Measurements from ENCODE around the gene DDX39B.

GRCh38 chr6:31495580-31495979 lies 46.2 kb downstream of the DDX39B start:
- TF ChIP-seq CTCF (IDR thresholded peaks at IDR 0.05): no peak
- no peak for TF ChIP-seq POLR2A (IDR thresholded peaks at IDR 0.05)
